ENCODE data around the gene ZSWIM1. TPM values are rescaled to one million over a fixed set of nuclear protein-coding genes. Genes with fewer than 3 reads are reported as not detected.

The ZSWIM1 gene
- total RNA-seq (2021; fragmentation: NEBNext Ultra II Directional; extraction: Animal tissue kit (Norgen Biotek cat#: 25700)) (15.6 and 16.7 TPM in 2 replicates), polyA plus RNA-seq (2011; rRNA removed) (13.2 and 14.1 TPM in 2 replicates), polyA minus RNA-seq (2011; rRNA and poly(A)+ RNA removed) (30.5 and 33.6 TPM in 2 replicates)
- 11.0 TPM for polyA plus RNA-seq (2011; cell fraction: cytosol; rRNA removed)
- 15.2 TPM for polyA plus RNA-seq (2011; cell fraction: nucleus; rRNA removed)
- 12.4 to 14.5 TPM (median 14.0 TPM) in 4 replicates for polyA plus RNA-seq (2012, experiment 1 of 2)
- polyA plus RNA-seq (2012, experiment 2 of 2): 10.0 TPM
- polyA plus RNA-seq (2013, experiment 1 of 2): 12.6 TPM
- 12.3 TPM for polyA plus RNA-seq (2013, experiment 2 of 2)
- polyA minus RNA-seq (2011; cell fraction: cytosol; rRNA and poly(A)+ RNA removed): 15.8 TPM
- 15.7 TPM for polyA minus RNA-seq (2011; cell fraction: nucleus; rRNA and poly(A)+ RNA removed)
- long read RNA-seq, experiment 1, partial matches to known transcripts: 0 of 7 reads
- long read RNA-seq, experiment 1, other reads (novel, unspliced or antisense): 6 of 7 reads
- long read RNA-seq, experiment 2: 0 reads

GRCh38 chr20:45880988-45881788 lies at the start of gene ZSWIM1:
Gene ZSWIM1, plus strand, starts transcription at chr20:45881227. Its CDS starts 1,366 bp downstream, at chr20:45882593.
- H4K91ac ChIP-seq (replicated peaks; ENCODE audit: insufficient read length, low read length): no peak within 1 kb of the TSS
- POLR2A ChIA-PET (ENCODE audit: partially characterized antibody): interaction anchor here (0.6 to 5.7 kb wide), 25 partner anchors 10 to 332 kb away, joined by 3 to 55 read pairs (median 5); partner anchors contain the start of genes ACOT8, CTSA, NEURL2 and PCIF1
- H3K79me2 ChIP-seq (ENCODE audit: control insufficient read depth in 1 of 2, insufficient read depth in 2 of 2, low read length in 2 of 2): peaks cover 0 to 16% of the 10 kb centered on the region in 2 experiments; a peak in 1 of 4 replicates
- peaks cover 0 to 7% of the 10 kb centered on the region in 2 experiments for H4K20me1 ChIP-seq (replicated peaks in 1 of 2; ENCODE audit: control insufficient read depth in 1 of 2, insufficient read depth in 2 of 2, low read length in 2 of 2)
- no peak within 1 kb of the TSS for H3K14ac ChIP-seq (ENCODE audit: insufficient read length)
- CTCF ChIA-PET (ENCODE audit: partially characterized antibody): interaction anchor here (0.8 to 2.8 kb wide), 9 partner anchors 9 to 89 kb away, joined by 3 to 14 read pairs (median 4); partner anchors contain the start of genes CTSA, NEURL2 and PLTP
- H3K9me3 ChIP-seq (ENCODE audit: insufficient read depth in 2 of 2, low read depth in 1 of 2, low read length in 1 of 2): no peaks in the 10 kb centered on the region
- H3K56ac ChIP-seq (replicated peaks; ENCODE audit: insufficient read length, low read depth, low read length): no peak within 1 kb of the TSS
- peak within 1 kb of the TSS; percentile 89; the same call in 1 of the 2 replicates for H2BK15ac ChIP-seq (ENCODE audit: low read length)
- no peaks in the 10 kb centered on the region for H3K4me1 ChIP-seq (replicated peaks in 1 of 4; ENCODE audit: control insufficient read depth in 3 of 4, insufficient read depth in 4 of 4, low read length in 3 of 4)
- no peaks in the 10 kb centered on the region for H3K27me3 ChIP-seq (replicated peaks in 1 of 4; ENCODE audit: control insufficient read depth in 3 of 4, extremely low read depth in 1 of 4, insufficient read depth in 3 of 4, low read length in 3 of 4)
- H2AFZ ChIP-seq (ENCODE audit: low read length): peak within 1 kb of the TSS; percentile 22; the same call in 1 of the 2 replicates
- H3K23ac ChIP-seq (ENCODE audit: insufficient read length): no peak within 1 kb of the TSS
- H2BK120ac ChIP-seq (replicated peaks; ENCODE audit: low read depth, low read length): peak within 1 kb of the TSS; percentile 12
- peak within 1 kb of the TSS; percentile 94; the same call in 1 of the 2 replicates for H4K8ac ChIP-seq (ENCODE audit: extremely low read depth, insufficient read depth, low read length)
- DNase-seq (ENCODE audit: low read depth in 1 of 2, low spot score in 2 of 2) (peak; percentile 98 to 99), FAIRE-seq (peak; percentile 85)
- peak within 1 kb of the TSS; percentile 67 to 94 (median 71) for H3K9ac ChIP-seq (replicated peaks in 1 of 4; ENCODE audit: extremely low read depth in 1 of 4, low read depth in 3 of 4, low read length in 3 of 4)
- peaks cover 5% of the 10 kb centered on the region for H3K23me2 ChIP-seq (ENCODE audit: low read depth, low read length)
- 5% methylated on average over 23 of the region's 23 CpGs; no CpG with 5 or more reads in 1 of the 2 experiments for WGBS, 2 experiments (ENCODE audit: extremely low coverage in 1 of 2, insufficient coverage in 1 of 2, insufficient read length in 1 of 2, insufficient replicate concordance in 2 of 2, low coverage in 1 of 2, low lambda C conversion rate in 2 of 2, missing lambda C conversion rate in 1 of 2)
- peak within 1 kb of the TSS; percentile 80 to 99 (median 90) for H3K4me3 ChIP-seq (ENCODE audit: extremely low read depth in 1 of 4, insufficient read depth in 2 of 4, low read depth in 3 of 4, low read length in 4 of 4)
- peak within 1 kb of the TSS; percentile 40 for H3K4ac ChIP-seq (replicated peaks; ENCODE audit: insufficient read length, low read depth, low read length)
- 0 out of 2 replicates have a peak within 1 kb of the TSS, but pooled peaks have one; percentile 28 for H2BK12ac ChIP-seq (ENCODE audit: low read depth, low read length)
- H3K4me2 ChIP-seq (ENCODE audit: insufficient read depth in 1 of 2, low read depth in 2 of 2, low read length in 2 of 2): peak within 1 kb of the TSS; percentile 73 to 88
- H3K36me3 ChIP-seq (ENCODE audit: control insufficient read depth in 2 of 4, insufficient read depth in 4 of 4, low read length in 3 of 4): peaks cover 14 to 28% (median 20%) of the 10 kb centered on the region in 4 experiments
- H2AK5ac ChIP-seq (ENCODE audit: low read depth, low read length): no peak within 1 kb of the TSS
- H3K79me1 ChIP-seq (ENCODE audit: low read depth, low read length): no peaks in the 10 kb centered on the region
- H2BK20ac ChIP-seq (ENCODE audit: low read length): no peak within 1 kb of the TSS
- peak within 1 kb of the TSS; percentile 69 for H3K27ac ChIP-seq (ENCODE audit: low read depth, low read length)
- peak within 1 kb of the TSS; percentile 90 for H2BK5ac ChIP-seq (ENCODE audit: low read depth, low read length)
- no peak within 1 kb of the TSS for H4K5ac ChIP-seq (ENCODE audit: insufficient read length, low read depth, low read length)
- H3K18ac ChIP-seq (ENCODE audit: extremely low read depth, low read length): peak within 1 kb of the TSS; percentile 88
- TF ChIP-seq USF2 (IDR thresholded peaks at IDR 0.05; ENCODE audit: low read length): no peak
- TF ChIP-seq KDM5A (IDR thresholded peaks at IDR 0.05; ENCODE audit: low read length): peak; percentile 78
- TF ChIP-seq SP4 (IDR thresholded peaks at IDR 0.05; ENCODE audit: low read length): no peak
- peak; percentile 79 for TF ChIP-seq PHF8 (conservative IDR thresholded peaks at IDR 0.05; ENCODE audit: low read depth, low read length)
- peak; percentile 94 for TF ChIP-seq YY1 (IDR thresholded peaks at IDR 0.05; ENCODE audit: low read depth, low read length)
- TF ChIP-seq POU5F1 (IDR thresholded peaks at IDR 0.05; ENCODE audit: low read depth, low read length): no peak
- peak; percentile 61 to 88 for TF ChIP-seq POLR2A (IDR thresholded peaks at IDR 0.05; ENCODE audit: control extremely low read depth in 1 of 2, low read depth in 2 of 2, low read length in 2 of 2)
- peak; percentile 83 for TF ChIP-seq CREB1 (IDR thresholded peaks at IDR 0.05)
- 0 out of 2 replicates have a peak, but pooled peaks have one; percentile 15 for TF ChIP-seq KDM1A (IDR thresholded peaks at IDR 0.05; ENCODE audit: borderline replicate concordance, low read length)

Measured in H1 (cell line).